ENCODE data around the gene ATP5PB.

The ATP5PB gene

GRCh38 chr1:111504097-111504496 lies 54.8 kb downstream of the ATP5PB start:
- Histone ChIP-seq H2AFZ (ENCODE audit: low read length) (no peak overlapping the region), H4K20me1 (ENCODE audit: insufficient read depth, low read length) (no peaks in the 10 kb centered on the region), H3K4me3 (ENCODE audit: low read depth, low read length, poor library complexity, severe bottlenecking) (no peak overlapping the region), H3K4me2 (ENCODE audit: low read length) (peak overlapping the region; percentile 23; the same call in 1 of the 2 replicates), H3K9me2 (ENCODE audit: low read depth, low read length) (no peaks in the 10 kb centered on the region), H3K36me3 (ENCODE audit: insufficient read depth, low read length) (no peaks in the 10 kb centered on the region), H3K9me3 (ENCODE audit: low read length) (no peaks in the 10 kb centered on the region), H3F3A (ENCODE audit: insufficient read depth, low read length) (0 out of 2 replicates have a peak, but pooled peaks cover 5% of the 10 kb centered on the region), H3K79me2 (ENCODE audit: insufficient read depth, low read length) (no peaks in the 10 kb centered on the region), H3K9ac (ENCODE audit: low read length) (no peak overlapping the region), H3K27me3 (ENCODE audit: insufficient read depth, low read length) (no peaks in the 10 kb centered on the region; the same call in 1 of the 2 replicates), H3K4me1 (ENCODE audit: insufficient read depth, low read length, severe bottlenecking) (peaks cover 60% of the 10 kb centered on the region), H3K27ac (ENCODE audit: low read depth, low read length, poor library complexity, severe bottlenecking) (peak overlapping the region; percentile 24)
- TF ChIP-seq CTCF (IDR thresholded peaks at IDR 0.05; ENCODE audit: low read length): no peak

- no peaks in the 10 kb centered on the region for H3K36me3 ChIP-seq (ENCODE audit: insufficient read depth, low read length)
- no peaks in the 10 kb centered on the region for H3K9me2 ChIP-seq (ENCODE audit: low read depth, low read length)
- H3K4me2 ChIP-seq (ENCODE audit: low read length): peak overlapping the region; percentile 63
- H3F3A ChIP-seq (ENCODE audit: insufficient read depth, low read length): 0 out of 2 replicates have a peak, but pooled peaks cover 5% of the 10 kb centered on the region
- TF ChIP-seq EZH2 (IDR thresholded peaks at IDR 0.05; ENCODE audit: borderline replicate concordance, low read length) (no peak), CTCF (IDR thresholded peaks at IDR 0.05; ENCODE audit: low read length) (no peak)
- H3K79me2 ChIP-seq (ENCODE audit: insufficient read depth, low read length): no peaks in the 10 kb centered on the region
- peak overlapping the region; percentile 29 for H3K4me3 ChIP-seq (ENCODE audit: low read depth, low read length, poor library complexity, severe bottlenecking)
- no peaks in the 10 kb centered on the region for H4K20me1 ChIP-seq (ENCODE audit: insufficient read depth, low read length)
- no peaks in the 10 kb centered on the region for H3K27me3 ChIP-seq (ENCODE audit: insufficient read depth, low read length)
- H3K27ac ChIP-seq (ENCODE audit: low read depth, low read length, poor library complexity, severe bottlenecking): peak overlapping the region; percentile 97
- H3K9ac ChIP-seq (ENCODE audit: low read length): peak overlapping the region; percentile 62
- H3K4me1 ChIP-seq (ENCODE audit: insufficient read depth, low read length, severe bottlenecking): peaks cover 67% of the 10 kb centered on the region
- H3K9me3 ChIP-seq (ENCODE audit: low read length): no peaks in the 10 kb centered on the region
- peak overlapping the region; percentile 2; the same call in 1 of the 2 replicates for H2AFZ ChIP-seq (ENCODE audit: low read length)
Measured at GRCh38 chr1:111505641-111506119, 56.4 kb downstream of the ATP5PB start.

- Histone ChIP-seq H3K9me3 (ENCODE audit: low read length) (no peaks in the 10 kb centered on the region), H3K27me3 (ENCODE audit: insufficient read depth, low read length) (no peaks in the 10 kb centered on the region), H3K9me2 (ENCODE audit: low read depth, low read length) (no peaks in the 10 kb centered on the region), H3K4me2 (ENCODE audit: low read length) (peak overlapping the region; percentile 63), H3K36me3 (ENCODE audit: insufficient read depth, low read length) (no peaks in the 10 kb centered on the region), H4K20me1 (ENCODE audit: insufficient read depth, low read length) (no peaks in the 10 kb centered on the region), H3K4me1 (ENCODE audit: insufficient read depth, low read length, severe bottlenecking) (peaks cover 67% of the 10 kb centered on the region), H2AFZ (ENCODE audit: low read length) (no peak overlapping the region), H3F3A (ENCODE audit: insufficient read depth, low read length) (0 out of 2 replicates have a peak, but pooled peaks cover 5% of the 10 kb centered on the region), H3K4me3 (ENCODE audit: low read depth, low read length, poor library complexity, severe bottlenecking) (peak overlapping the region; percentile 20), H3K27ac (ENCODE audit: low read depth, low read length, poor library complexity, severe bottlenecking) (peak overlapping the region; percentile 97), H3K9ac (ENCODE audit: low read length) (peak overlapping the region; percentile 62), H3K79me2 (ENCODE audit: insufficient read depth, low read length) (no peaks in the 10 kb centered on the region)
- TF ChIP-seq EZH2 (IDR thresholded peaks at IDR 0.05; ENCODE audit: borderline replicate concordance, low read length) (no peak), CTCF (IDR thresholded peaks at IDR 0.05; ENCODE audit: low read length) (no peak)
Measured at GRCh38 chr1:111506561-111506960, 57.3 kb downstream of the ATP5PB start.
